ENCODE data around the gene GLP1R. TPM values are rescaled to one million over a fixed set of nuclear protein-coding genes. Genes with fewer than 3 reads are reported as not detected.

GLP1R gene
- total and polyA plus RNA-seq, 2 of the 13 experiments (the other 11 are each of a cell fraction or from before 2014, with no cell fraction given) = not detected

DNA sequence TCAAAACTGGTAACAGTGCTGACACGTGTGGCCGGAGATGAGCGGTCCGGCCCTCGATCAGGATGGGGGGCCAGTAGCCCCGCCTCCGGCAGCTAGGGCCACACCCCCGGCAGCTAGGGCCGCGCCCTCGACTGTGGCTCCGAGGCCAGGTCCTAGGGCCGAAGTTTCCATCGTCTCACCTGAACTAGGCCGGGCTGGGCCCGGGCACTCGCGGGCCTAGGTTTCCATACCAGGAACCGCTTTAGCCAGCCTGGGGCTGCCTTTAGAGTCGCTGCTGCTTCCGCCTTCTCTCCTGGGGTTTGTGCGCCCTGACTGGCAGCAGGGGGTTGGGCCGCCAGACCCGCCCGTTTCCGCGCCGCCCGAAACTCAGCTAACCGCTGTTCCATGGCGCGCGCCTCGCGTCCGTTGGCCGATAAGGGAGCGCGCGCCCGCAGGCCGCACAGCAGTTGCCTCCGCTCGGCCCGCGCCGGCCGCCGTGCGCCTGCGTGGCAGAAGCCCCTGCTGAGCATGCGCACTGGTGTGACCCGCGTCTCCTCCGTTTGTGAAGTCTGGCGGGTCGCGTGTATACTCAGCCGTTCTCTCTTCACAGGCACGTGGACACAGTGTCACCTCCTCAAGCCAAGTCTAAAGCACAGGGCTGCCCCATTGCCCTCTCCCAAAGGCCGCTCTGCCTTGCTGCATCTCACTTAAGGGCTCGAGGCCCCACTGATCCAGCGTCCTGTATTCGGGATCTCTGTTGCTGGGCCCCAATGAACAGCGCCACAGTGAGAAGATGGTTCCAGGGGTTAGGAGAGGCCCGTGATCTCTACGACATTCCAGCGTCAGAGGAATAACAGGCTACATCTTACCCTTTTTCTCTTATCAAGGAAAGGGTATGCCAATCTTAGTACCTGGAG, 66.4 kb downstream of the GLP1R start, which contains the start of gene SAYSD1 (continued):
- TF ChIP-seq, protein P1, sequence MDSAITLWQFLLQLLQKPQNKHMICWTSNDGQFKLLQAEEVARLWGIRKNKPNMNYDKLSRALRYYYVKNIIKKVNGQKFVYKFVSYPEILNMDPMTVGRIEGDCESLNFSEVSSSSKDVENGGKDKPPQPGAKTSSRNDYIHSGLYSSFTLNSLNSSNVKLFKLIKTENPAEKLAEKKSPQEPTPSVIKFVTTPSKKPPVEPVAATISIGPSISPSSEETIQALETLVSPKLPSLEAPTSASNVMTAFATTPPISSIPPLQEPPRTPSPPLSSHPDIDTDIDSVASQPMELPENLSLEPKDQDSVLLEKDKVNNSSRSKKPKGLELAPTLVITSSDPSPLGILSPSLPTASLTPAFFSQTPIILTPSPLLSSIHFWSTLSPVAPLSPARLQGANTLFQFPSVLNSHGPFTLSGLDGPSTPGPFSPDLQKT (CRISPR knock-in tag; IDR thresholded peaks at IDR 0.05; ENCODE audit: borderline replicate concordance) = peak; percentile 49; the same call in 1 of the 2 replicates
- TF ChIP-seq NCOA5 (CRISPR knock-in tag; IDR thresholded peaks at IDR 0.05) = no peak
- no peak for TF ChIP-seq NR2F2 (IDR thresholded peaks at IDR 0.05; ENCODE audit: borderline replicate concordance, low read depth)
- peak; percentile 85; the same call in 1 of the 2 replicates for TF ChIP-seq ZNF703 (CRISPR knock-in tag; IDR thresholded peaks at IDR 0.05; ENCODE audit: borderline replicate concordance)
- no peak for TF ChIP-seq SNRNP70 (IDR thresholded peaks at IDR 0.05; ENCODE audit: low read depth, low read length)
- TF ChIP-seq, protein P2, sequence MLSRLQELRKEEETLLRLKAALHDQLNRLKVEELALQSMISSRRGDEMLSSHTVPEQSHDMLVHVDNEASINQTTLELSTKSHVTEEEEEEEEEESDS (CRISPR knock-in tag; IDR thresholded peaks at IDR 0.05; ENCODE audit: borderline replicate concordance) = peak; percentile 88; the same call in 1 of the 2 replicates
- peak; percentile 98; the same call in 1 of the 2 replicates for TF ChIP-seq ZNF879 (CRISPR knock-in tag; IDR thresholded peaks at IDR 0.05)
- TF ChIP-seq PCBP2 (optimal IDR thresholded peaks at IDR 0.05; ENCODE audit: low read depth, low read length, poor library complexity, severe bottlenecking) = no peak
- TF ChIP-seq, protein P3, sequence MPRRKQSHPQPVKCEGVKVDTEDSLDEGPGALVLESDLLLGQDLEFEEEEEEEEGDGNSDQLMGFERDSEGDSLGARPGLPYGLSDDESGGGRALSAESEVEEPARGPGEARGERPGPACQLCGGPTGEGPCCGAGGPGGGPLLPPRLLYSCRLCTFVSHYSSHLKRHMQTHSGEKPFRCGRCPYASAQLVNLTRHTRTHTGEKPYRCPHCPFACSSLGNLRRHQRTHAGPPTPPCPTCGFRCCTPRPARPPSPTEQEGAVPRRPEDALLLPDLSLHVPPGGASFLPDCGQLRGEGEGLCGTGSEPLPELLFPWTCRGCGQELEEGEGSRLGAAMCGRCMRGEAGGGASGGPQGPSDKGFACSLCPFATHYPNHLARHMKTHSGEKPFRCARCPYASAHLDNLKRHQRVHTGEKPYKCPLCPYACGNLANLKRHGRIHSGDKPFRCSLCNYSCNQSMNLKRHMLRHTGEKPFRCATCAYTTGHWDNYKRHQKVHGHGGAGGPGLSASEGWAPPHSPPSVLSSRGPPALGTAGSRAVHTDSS (CRISPR knock-in tag; conservative IDR thresholded peaks at IDR 0.05) = no peak
- peak; percentile 84 for TF ChIP-seq ZNF232 (CRISPR knock-in tag; IDR thresholded peaks at IDR 0.05; ENCODE audit: borderline replicate concordance)
- TF ChIP-seq, protein P4, sequence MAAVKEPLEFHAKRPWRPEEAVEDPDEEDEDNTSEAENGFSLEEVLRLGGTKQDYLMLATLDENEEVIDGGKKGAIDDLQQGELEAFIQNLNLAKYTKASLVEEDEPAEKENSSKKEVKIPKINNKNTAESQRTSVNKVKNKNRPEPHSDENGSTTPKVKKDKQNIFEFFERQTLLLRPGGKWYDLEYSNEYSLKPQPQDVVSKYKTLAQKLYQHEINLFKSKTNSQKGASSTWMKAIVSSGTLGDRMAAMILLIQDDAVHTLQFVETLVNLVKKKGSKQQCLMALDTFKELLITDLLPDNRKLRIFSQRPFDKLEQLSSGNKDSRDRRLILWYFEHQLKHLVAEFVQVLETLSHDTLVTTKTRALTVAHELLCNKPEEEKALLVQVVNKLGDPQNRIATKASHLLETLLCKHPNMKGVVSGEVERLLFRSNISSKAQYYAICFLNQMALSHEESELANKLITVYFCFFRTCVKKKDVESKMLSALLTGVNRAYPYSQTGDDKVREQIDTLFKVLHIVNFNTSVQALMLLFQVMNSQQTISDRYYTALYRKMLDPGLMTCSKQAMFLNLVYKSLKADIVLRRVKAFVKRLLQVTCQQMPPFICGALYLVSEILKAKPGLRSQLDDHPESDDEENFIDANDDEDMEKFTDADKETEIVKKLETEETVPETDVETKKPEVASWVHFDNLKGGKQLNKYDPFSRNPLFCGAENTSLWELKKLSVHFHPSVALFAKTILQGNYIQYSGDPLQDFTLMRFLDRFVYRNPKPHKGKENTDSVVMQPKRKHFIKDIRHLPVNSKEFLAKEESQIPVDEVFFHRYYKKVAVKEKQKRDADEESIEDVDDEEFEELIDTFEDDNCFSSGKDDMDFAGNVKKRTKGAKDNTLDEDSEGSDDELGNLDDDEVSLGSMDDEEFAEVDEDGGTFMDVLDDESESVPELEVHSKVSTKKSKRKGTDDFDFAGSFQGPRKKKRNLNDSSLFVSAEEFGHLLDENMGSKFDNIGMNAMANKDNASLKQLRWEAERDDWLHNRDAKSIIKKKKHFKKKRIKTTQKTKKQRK (IDR thresholded peaks at IDR 0.05; ENCODE audit: low read length) = no peak
- peak; percentile 95 for TF ChIP-seq ZNF543 (CRISPR knock-in tag; IDR thresholded peaks at IDR 0.05)
- peak; percentile 94; the same call in 1 of the 2 replicates for TF ChIP-seq ZNF17 (CRISPR knock-in tag; IDR thresholded peaks at IDR 0.05)
- no peak for TF ChIP-seq SRSF9 (IDR thresholded peaks at IDR 0.05; ENCODE audit: borderline replicate concordance, insufficient read depth, low read depth, low read length, poor library complexity, severe bottlenecking)
- TF ChIP-seq, protein P5, sequence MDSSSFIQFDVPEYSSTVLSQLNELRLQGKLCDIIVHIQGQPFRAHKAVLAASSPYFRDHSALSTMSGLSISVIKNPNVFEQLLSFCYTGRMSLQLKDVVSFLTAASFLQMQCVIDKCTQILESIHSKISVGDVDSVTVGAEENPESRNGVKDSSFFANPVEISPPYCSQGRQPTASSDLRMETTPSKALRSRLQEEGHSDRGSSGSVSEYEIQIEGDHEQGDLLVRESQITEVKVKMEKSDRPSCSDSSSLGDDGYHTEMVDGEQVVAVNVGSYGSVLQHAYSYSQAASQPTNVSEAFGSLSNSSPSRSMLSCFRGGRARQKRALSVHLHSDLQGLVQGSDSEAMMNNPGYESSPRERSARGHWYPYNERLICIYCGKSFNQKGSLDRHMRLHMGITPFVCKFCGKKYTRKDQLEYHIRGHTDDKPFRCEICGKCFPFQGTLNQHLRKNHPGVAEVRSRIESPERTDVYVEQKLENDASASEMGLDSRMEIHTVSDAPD (CRISPR knock-in tag; IDR thresholded peaks at IDR 0.05) = peak; percentile 66
- TF ChIP-seq CREB1 (IDR thresholded peaks at IDR 0.05) = no peak
- TF ChIP-seq CREB1 (CRISPR knock-in tag; IDR thresholded peaks at IDR 0.05) = no peak
- TF ChIP-seq ZNF782 (CRISPR knock-in tag; IDR thresholded peaks at IDR 0.05; ENCODE audit: borderline replicate concordance) = peak; percentile 98
- TF ChIP-seq ZNF878 (CRISPR knock-in tag; IDR thresholded peaks at IDR 0.05) = peak; percentile 99
- TF ChIP-seq ZZZ3 (CRISPR knock-in tag; IDR thresholded peaks at IDR 0.05; ENCODE audit: borderline replicate concordance) = peak; percentile 91; the same call in 1 of the 2 replicates
- TF ChIP-seq ZSCAN12 (CRISPR knock-in tag; IDR thresholded peaks at IDR 0.05) = peak; percentile 97
